T-helper 2 cell treated with Interferon-gamma antibody and Interleukin-4, amounts not matched to agents 100 ng/mL and 5 ng/mL, for 36 hours (primary cell): ENCODE data around the gene BCORL1. TPM values are rescaled to one million over a fixed set of nuclear protein-coding genes. Genes with fewer than 3 reads are reported as not detected.

Experiments
- intact Hi-C: fragments of 100-400 bp; cut with micrococcal nuclease; formaldehyde crosslinking; loops from one replicate; pipeline ENCODE4 v1.15.1; 2023
- total RNA-seq: library from RNA; stranded (reverse); gene quantifications from 2 replicates; pipeline ENCODE4 v1.2.3, GENCODE V29; 2022

Gene BCORL1
- total RNA-seq, 1 donor from 2014 or later, result 7.4 TPM

DNA sequence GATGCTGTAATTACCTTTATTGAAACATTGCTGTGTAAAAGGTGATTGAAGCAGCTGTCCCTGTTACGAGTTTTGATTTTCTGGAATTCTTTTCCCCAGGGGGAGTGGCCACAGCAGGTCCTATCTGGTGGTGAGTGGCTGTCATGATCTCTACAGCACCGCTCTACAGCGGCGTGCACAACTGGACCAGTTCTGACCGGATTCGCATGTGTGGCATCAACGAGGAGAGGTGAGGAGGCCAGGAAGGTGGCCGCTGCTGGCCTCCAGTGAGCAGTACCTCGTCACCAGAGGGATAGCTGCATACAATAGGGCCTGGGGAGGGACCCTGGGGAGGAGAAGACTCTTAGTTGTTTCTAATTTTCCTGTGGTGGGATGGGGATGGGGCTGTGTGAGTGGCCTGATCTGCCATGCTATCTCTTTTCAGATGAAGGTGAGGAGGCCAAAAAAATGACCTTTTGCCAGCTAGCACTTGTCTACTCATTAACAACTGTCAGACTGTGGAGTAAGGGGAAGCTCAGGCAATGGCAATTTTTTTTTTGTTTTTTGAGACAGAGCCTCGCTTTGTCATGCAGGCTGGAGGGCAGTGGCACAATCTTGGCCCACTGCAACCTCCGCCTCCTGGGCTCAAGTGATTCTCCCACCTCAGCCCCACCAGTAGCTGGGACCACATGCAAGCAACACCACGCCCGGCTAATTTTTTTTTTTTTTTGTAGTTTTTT, 22.8 kb downstream of the BCORL1 start:
- intact Hi-C loops, result no loop called here

DNA sequence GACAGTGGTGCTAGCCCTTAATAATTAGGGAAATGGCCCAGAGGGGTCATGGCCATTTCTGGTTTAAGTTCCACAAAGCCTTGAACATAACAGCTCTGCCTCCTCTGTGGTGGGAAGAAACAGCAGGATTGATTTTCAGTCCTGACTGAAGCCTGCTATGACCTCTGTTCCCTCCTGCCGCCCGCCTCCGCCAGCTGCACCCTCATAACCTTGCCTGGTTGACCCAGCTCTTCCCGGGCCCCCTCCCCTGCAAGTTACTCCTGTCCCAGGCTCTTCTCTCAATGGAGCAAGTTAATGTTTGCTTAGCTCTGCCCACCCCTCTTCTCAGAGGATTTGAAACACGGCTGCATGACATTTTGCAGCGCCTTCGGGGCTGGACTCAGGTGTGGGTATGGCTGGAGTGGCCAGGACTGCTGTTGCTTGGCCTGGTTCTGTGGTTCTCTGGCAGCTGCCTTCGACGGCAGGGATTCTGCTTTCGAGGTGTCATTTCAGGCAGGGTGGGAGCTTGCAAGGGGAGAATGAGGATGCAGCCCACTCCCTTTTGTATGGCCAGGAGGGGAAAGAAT, 27.3 kb downstream of the BCORL1 start:
- intact Hi-C loops, result no loop called here

DNA sequence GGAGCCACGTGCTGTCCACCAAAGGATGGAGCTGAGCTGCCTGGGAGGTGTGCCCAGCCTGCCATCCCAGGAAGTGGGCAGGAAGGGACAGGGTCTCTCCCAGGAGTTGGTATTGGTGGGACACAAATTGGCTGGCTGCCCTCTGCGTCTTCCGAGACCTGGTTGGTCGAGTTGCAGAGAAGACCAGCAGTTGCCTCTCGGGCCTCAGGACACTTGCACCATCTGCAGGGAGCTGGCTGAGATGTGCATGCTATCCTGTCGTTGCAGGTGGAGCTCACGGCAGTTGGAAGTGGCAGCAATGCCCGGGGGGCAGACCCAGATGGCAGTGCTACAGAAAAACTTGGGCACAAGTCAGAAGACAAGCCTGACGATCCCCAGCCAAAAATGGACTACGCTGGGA, 30.2 kb downstream of the BCORL1 start:
- intact Hi-C loops, result no loop called here

DNA sequence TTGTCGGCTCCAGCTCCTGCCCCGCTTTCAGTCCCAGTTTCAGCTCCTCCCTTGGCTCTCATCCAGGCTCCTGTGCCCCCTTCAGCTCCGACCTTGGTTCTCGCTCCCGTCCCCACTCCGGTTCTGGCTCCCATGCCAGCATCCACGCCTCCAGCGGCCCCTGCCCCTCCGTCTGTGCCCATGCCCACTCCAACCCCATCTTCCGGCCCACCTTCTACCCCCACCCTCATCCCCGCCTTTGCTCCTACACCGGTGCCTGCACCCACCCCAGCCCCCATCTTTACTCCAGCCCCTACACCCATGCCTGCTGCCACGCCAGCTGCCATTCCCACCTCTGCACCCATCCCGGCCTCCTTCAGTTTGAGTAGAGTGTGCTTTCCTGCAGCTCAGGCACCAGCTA, 31.2 kb downstream of the BCORL1 start:
- intact Hi-C loops, result no loop called here

DNA sequence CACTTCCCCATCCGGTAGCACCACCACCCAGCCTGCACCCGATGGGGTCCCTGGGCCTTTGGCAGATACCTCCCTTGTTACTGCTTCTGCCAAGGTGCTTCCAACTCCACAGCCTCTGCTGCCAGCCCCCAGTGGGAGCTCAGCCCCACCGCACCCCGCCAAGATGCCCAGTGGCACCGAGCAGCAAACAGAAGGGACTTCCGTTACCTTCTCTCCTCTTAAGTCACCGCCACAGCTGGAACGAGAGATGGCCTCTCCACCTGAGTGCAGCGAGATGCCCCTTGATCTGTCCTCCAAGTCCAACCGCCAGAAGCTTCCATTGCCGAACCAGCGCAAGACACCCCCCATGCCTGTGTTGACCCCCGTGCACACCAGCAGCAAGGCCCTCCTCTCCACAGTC, 31.9 kb downstream of the BCORL1 start:
- intact Hi-C loops, result no loop called here

DNA sequence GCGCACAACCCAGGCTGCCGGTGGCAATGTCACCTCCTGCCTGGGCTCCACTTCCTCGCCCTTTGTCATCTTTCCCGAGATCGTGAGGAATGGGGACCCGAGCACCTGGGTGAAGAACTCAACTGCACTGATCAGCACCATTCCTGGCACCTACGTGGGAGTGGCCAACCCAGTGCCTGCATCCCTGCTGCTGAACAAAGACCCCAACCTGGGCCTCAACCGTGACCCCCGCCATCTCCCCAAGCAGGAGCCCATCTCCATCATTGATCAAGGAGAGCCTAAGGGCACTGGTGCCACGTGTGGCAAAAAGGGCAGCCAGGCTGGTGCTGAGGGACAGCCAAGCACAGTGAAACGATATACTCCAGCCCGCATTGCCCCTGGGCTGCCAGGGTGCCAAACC, 32.3 kb downstream of the BCORL1 start:
- intact Hi-C loops, result no loop called here

DNA sequence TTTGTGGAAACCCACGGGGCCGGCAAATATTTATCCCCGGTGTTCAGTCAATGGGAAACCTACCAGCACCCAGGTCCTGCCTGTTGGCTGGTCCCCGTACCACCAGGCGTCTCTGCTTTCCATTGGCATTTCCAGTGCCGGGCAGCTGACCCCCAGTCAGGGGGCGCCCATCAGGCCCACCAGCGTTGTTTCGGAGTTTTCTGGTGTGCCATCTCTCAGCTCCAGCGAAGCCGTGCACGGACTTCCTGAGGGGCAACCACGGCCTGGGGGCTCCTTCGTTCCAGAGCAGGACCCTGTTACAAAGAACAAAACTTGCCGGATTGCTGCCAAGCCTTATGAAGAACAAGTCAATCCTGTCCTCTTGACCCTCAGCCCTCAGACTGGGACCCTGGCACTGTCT, 32.7 kb downstream of the BCORL1 start:
- intact Hi-C loops, result no loop called here

DNA sequence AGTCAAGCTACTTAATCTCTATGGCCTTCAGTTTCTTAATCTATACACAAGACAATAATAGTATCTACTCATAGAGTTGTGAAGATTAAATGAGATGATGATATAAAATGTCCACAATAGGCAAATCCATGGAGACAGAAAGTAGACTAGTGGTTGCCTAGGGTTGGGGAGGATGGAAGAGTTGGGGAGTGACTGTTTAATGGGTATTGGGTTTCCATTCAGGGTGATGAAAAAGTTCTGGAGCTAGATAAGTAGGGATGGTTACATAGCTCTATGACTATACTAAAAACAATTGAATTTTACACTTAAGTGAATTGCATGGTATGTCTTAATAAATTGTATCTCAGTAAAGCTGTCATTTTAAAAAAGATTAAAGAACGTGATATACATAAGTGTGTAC, 35.7 kb downstream of the BCORL1 start:
- intact Hi-C loops, result no loop called here

DNA sequence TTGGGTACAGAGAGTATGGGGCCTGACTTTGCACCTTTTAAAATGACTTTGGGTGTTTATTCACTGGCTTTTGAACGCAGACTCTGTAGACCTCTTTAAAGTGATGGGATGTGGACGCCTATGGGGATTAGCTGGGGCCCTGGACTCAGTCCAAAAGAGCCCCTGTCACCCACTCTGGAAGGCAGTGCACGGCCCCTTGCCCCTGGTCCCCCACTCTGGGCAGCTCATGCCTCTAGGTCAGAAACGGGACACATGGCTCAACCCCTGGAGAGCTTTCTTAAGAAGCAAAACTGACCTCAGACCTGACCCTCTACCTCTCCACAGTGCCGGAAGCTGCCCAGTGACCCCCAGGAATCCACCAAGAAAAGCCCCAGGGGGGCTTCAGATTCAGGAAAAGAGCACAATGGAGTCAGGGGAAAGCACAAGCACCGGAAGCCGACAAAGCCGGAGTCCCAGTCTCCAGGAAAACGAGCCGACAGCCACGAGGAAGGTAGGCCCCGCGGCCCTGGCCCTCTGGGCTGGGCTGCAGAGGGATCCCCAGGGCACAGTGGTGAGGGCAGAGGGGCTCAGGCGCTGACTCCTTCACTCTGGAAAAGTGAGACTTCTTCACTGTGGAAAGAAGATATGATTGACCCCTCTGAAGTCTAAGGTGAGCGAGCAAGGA, 38.4 kb downstream of the BCORL1 start:
- intact Hi-C loops, result loop anchor here (5.0 to 10.0 kb wide), 2 partner anchors 42 to 416 kb away; no protein-coding TSS in a partner anchor

DNA sequence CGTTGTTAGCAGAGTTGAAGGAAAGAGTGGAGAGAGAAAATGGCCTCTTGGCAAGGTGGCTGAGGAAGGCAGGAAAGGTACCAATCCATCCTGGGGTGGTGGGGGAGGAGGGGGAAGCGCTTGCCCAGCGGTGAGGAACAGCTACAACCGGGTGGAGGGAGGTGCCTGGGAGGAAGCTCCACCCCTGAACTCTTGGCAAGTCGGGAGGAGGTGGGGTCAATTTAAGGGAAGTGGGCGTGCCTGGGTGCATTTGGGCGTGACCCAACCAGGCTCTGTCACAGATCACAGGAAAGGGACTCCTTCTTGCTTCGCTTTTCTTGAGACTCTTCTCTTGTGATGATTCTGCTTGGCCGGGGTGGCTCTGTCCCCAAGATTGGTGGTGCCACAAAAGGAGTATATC, 41.7 kb downstream of the BCORL1 start:
- intact Hi-C loops, result loop anchor here (1.0 to 10.0 kb wide), 4 partner anchors 38 to 419 kb away; partner anchors contain the start of gene BCORL1

DNA sequence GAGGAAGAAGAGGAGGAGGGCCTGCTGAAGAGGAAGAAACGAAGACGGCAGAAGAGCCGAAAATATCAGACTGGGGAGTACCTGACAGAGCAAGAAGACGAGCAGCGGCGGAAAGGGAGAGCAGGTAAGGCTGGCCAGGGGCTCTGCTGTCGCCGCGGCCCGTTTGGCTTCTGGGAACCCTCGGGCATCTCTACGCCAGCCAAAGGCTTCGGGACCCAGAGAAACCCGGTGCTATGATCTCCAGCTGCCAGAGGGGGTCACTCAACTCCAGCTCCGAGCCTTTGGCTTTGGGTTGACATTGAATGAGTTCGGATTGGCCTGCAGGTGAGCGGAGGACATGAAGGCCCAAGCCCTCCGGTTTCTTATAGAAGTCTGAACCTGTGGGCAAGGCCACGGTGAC, 42.8 kb downstream of the BCORL1 start:
- intact Hi-C loops, result loop anchor here (10.0 kb wide), 1 partner anchor 420 kb away; no protein-coding TSS in a partner anchor

DNA sequence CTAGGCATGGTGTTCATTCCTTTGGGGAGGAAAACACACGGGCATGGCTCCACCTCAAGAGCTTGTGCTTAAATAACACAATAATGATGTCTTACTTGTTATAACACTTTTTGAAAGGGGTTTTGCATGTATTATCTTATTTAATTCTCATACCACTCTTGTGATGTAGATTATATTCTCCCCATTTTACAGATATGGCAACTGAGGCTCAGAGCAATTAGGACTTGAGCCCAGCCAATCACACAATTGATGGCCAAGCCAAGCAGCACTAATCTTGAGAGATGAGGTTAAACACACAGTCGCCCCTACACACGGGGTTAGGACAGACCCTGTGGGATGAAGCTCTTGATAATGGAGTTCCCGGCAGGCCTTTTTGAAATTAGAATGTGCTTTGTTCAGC, 45.1 kb downstream of the BCORL1 start:
- intact Hi-C loops, result loop anchor here (10.0 kb wide), 1 partner anchor 423 kb away; no protein-coding TSS in a partner anchor

DNA sequence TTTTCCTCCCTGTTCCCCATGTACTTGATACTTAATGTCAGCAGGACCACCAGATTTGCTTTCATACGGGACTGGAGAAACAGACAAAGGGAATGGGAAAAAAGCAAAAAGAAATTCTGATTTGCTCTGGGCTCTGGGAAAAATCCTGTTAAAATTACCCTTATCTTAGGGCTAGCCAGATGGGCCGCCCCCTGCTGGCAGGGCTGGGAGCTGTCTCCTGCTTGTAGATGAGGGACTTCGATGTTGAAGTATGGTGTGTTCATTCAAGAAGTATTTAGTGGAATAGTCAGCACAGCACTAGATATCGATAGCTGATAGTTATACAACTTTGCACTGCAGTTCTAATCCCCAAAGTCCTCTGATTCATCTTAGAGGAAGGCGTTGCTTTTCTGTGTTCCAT, 45.8 kb downstream of the BCORL1 start:
- intact Hi-C loops, result loop anchor here (1.0 to 10.0 kb wide), 2 partner anchors 103 to 423 kb away; no protein-coding TSS in a partner anchor

DNA sequence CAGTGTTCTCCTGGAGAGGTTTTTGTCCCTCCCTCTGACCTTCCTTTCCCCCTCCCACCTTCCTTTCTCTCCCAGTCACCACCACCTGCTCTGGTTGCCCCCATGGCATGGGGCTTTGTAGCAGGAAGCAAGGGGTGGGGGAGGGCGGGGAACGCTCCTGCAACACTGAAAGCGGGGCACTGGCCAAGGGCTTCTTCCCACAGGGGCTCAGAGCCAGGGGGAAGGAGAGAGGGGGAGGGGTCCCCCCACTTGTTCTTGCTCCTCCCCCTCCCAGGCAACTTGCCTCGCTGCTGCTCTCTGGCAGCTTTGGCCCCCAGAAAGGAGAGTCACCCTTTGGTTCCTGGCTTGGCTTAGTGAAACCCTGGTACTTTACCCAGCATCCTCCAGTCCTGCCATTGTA, 48.4 kb downstream of the BCORL1 start:
- intact Hi-C loops, result no loop called here

DNA sequence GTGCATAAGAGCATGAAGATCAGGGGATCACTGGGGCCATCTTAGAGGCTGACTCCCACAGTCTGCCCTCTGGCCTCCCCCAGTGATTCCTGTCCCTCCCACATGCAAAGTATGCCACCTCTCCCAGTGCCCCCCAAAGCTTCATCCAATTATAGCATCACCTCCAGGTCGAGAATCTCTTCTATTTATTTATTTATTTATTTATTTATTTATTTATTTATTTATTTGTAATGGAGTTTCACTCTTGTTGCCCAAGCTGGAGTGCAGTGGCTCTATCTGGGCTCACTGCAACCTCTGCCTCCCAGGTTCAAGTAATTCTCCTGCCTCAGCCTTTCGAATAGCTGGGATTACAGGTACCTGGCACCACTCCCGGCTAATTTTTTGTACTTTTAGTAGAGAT, 50.1 kb downstream of the BCORL1 start:
- intact Hi-C loops, result no loop called here

DNA sequence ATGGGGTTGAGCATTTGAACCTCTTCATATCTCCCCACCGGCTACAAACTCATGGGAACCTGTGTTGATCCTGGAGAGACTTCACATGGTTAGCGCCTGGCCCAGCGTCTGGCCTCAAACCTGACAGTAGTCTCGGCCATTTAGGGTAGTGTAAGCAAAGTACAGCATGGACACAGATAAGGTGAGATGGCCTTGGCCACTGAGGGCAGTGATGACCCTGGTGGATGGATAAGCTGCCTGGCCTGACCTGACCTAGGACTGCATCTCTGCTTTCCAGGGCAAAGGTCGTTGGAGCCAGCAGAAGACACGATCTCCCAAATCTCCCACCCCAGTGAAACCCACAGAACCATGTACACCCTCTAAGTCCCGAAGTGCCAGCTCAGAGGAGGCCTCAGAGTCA, 51.7 kb downstream of the BCORL1 start:
- intact Hi-C loops, result no loop called here

DNA sequence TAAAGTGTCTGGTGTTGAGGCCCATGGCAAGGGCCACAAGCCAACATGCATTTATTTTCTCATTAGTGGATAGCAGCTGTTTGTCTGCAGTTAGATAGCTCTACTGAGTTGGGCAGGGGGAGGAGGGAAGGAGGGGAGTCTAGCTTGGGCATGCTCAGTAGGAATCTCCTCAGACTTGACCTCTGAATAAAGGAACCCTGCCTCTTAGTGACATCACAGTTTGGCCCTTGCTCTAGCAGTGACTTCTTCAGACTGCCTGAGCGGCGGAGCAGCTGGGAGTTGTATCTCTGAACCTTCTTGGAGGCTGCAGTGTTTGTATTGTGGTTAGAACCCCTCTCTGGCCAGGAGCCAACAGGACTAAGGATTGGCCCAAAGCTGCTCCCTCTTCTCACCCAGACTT, 57.4 kb downstream of the BCORL1 start:
- intact Hi-C loops, result no loop called here

DNA sequence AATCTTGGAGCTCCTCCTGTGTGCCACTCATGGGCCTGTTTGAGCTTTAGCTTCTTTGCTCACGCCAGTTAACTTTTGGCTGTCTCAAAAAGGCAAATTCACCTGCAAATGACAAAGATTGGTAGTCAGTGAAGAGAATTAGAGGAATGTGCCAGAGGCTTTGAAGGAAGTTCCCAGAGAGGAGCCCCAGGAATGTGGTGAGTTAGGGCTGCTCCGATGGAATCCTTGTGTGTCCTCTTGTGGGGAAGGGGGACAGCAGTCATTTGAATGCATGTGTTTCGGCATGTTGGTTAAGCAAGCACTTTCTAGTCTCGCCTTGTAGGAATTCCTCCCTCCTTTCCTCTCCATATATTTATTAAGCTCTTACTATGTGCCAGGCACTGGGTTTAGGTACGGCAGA, 65.0 kb downstream of the BCORL1 start:
- intact Hi-C loops, result no loop called here

DNA sequence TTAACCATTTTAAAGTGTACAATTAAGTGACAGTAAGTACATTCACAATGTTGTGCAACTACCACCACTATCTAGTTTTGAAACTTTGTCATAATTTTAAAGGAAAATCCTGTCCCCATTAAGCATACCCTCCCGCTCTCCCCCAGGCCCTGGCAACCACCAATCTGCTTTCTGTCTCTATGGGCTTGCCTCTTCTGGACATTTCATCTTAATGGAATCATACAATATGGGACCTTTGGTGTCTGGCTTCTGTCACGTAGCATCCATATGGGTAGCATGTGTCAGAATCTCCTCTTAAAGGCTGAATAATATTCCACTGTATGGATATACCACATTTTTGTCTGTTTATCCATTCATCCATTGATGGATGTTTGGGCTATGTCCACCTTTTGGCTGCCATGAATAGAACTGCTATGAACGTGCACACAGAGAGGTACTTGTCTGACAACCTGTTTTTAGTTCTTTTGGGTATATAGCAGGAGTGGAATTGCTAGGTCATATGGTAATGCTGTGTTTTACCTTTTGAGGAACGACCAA, 66.3 kb downstream of the BCORL1 start:
- intact Hi-C loops, result no loop called here

DNA sequence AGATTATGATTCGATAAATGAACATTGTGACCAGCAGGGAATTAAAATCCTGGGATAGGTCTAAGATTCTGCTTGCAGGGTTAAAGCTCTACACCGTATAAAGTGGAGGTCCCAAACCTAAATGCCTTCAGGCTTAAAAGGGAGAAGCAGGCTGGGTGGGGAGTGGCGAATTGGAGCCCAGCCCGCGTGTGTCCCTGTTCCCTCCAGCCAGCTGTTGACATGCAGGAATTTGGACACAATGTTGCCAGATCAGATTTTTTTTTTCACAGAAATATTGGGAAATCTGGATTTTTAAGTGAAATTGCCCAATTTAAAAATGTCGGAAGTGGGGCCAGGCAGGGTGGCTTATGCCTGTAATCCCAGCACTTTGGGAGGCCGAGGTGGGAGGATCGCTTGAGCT, 67.4 kb downstream of the BCORL1 start:
- intact Hi-C loops, result no loop called here

DNA sequence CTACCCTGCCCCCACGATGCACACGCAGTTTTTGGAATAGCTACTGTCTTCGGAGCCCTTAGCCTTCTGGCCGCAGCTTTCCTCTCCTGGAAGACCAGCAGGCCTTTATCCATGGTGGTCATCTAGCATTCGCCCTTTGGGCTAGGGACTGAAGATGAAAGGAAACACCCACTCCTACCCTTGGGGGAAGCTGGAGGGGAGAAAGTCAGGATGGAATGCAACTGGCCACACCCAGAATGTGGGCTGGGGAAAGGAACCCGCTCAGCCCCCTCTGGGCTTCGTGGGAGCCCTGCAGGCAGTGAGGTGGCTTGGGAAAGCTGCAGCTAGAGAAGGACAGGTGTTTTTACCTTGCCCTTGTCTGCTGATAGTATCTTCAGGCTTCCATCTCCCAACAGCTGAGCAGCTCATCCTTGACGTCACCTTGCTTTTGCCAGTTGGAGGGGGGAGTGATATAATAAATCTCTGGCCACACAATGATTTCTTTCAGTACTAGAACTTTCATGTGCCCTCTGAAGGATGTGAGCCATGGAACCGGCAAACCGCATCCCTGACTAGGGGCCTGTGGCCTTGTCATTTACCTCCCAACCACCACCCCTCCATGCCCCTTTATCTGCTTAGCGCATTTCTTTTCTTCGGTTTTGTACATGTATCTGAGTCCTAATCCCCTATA, 68.9 kb downstream of the BCORL1 start:
- intact Hi-C loops, result no loop called here

DNA sequence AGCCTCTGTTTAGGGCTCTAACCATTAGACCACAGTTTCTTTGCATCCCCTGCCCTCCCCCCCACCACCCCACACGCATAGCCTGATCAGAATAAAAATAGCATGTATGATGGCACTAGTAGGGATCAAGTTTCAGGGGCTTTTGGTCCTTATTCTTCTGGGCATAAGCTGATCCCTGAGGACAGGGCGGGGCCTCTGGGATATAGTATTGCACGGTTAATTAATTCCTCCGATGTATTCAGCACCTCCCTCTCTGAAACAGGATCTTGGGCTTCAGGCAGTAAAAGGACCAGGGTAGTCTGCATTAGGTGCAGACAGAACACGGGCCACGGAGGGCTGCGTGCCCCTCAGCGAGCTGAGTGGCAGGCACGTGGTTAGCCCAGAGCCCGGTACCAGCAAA, 70.8 kb downstream of the BCORL1 start:
- intact Hi-C loops, result no loop called here
